Measurements from ENCODE around the gene ROMO1.
A peak's percentile ranks its signal among the peaks of the same experiment; 100 is the strongest.
"Not testable (repeated sequence)": the region's sequence is repeated elsewhere in the genome, so short reads cannot be mapped to it uniquely, and the experiment has no call there.

Gene ROMO1

DNA sequence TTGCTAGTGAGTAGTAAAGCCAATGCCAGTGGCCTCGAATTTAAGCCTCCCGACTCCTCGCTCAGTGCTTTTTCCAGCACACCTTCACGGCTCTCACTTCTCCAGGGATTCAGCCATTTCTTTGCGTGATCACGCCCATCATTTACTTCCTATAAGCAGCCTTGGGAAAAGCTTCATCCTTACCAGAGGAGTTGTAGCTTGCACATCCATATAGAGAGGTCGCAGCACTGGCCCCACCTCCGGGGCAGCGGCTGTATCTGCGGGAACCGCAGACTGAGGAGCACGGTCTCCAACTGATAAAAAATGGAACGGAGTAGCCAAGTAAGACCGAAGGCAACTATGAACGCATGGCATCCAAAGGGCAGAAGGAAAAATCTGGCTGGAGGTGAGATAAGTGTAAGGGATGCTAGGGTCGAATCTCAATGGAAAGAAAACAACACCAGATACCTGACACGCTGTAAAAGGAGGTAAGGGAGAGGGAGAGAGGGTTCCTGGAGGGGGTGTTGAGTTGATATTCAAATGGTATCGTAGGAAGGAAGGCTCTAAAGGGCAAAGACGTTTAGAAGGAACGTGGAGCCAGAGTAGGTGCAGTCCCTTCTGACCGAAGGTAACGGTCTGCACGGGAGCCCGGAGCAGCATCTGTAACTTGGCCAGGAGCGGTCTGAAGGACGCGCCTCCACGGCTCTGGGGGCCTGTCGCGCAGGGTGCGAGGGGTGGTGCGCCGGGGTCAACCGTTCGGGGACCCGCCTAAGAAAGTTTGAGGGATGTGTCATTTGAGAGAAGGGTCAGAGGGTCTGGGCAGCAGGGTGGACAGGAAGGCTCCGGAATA, 693 bp upstream of the ROMO1 start:
- H3K9me3 Mint-ChIP-seq: no peaks in the 10 kb centered on the region
- H3K27ac Mint-ChIP-seq: peak overlapping the region; percentile 98
- DNase-seq (no peak), ATAC-seq (replicated peaks) (peak; percentile 62 to 69)
- peak overlapping the region; percentile 95 to 99 for H3K4me3 Mint-ChIP-seq
- H3K27me3 Mint-ChIP-seq: no peaks in the 10 kb centered on the region
- H3K4me1 Mint-ChIP-seq: peaks cover 22 to 33% of the 10 kb centered on the region in 2 donors
- peaks cover 23 to 51% of the 10 kb centered on the region in 2 donors for H3K36me3 Mint-ChIP-seq

DNA sequence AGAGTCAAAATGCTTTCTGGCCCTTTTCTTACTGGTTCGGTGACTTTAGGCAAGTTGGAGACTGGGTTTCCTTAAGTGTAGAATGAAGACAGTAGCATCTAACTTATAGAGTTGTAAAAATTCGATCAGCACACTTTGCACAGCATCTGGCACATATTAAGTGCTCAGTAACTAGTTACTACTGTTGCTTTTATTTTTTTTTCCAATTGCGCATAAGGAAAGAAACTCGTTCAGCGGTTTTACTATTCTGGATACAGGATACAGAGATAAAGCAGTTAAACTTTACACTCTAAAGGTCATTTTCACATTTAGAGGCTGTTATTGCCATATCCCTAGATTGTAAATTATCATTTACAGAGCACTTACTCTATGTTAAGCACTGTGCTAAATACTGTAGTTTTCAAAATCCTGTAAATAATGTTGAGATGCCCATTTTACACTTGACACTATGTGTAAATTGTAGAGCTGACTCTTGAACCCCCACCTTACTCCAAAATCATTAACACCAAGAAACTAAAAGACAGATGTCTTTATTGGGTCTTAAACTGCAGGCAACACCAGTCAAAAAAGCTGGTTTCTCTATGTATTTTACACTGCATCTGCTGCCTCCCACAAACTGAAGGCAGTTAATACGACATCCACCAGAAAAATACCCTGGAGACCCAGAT, 886 bp downstream of the ROMO1 start:
- DNase-seq: no peak
- Mint-ChIP-seq H3K27me3 (no peaks in the 10 kb centered on the region), H3K27ac (peak overlapping the region; percentile 100), H3K4me3 (peak overlapping the region; percentile 95 to 99), H3K4me1 (peaks cover 22 to 33% of the 10 kb centered on the region in 2 donors), H3K9me3 (no peaks in the 10 kb centered on the region), H3K36me3 (peaks cover 34 to 64% of the 10 kb centered on the region in 2 donors)
- no peak for ATAC-seq (replicated peaks)

DNA sequence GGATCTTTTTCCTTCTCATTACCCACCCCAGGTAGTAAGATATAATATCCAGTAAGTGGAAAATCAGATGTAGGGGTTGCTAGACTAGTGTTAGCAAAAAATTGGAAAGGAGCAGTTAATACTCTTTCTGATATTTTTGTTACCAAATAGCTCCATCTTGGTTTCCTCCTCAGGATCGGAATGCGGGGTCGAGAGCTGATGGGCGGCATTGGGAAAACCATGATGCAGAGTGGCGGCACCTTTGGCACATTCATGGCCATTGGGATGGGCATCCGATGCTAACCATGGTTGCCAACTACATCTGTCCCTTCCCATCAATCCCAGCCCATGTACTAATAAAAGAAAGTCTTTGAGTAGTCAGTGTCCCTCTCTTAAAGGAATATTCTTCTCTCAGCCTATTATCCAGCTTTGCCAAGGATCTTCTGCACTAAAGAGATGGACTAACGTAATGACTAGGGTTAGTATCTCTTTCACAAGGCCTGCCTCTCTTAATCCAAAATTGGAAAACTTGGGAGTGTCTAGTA, 1.5 kb downstream of the ROMO1 start:
- Mint-ChIP-seq H3K9me3 (no peaks in the 10 kb centered on the region), H3K27ac (peak overlapping the region; percentile 100), H3K27me3 (no peaks in the 10 kb centered on the region), H3K4me1 (peaks cover 20 to 33% of the 10 kb centered on the region in 2 donors), H3K4me3 (peak overlapping the region; percentile 95 to 99), H3K36me3 (peaks cover 31 to 59% of the 10 kb centered on the region in 2 donors)
- ATAC-seq (replicated peaks) (no peak), DNase-seq (no peak)

DNA sequence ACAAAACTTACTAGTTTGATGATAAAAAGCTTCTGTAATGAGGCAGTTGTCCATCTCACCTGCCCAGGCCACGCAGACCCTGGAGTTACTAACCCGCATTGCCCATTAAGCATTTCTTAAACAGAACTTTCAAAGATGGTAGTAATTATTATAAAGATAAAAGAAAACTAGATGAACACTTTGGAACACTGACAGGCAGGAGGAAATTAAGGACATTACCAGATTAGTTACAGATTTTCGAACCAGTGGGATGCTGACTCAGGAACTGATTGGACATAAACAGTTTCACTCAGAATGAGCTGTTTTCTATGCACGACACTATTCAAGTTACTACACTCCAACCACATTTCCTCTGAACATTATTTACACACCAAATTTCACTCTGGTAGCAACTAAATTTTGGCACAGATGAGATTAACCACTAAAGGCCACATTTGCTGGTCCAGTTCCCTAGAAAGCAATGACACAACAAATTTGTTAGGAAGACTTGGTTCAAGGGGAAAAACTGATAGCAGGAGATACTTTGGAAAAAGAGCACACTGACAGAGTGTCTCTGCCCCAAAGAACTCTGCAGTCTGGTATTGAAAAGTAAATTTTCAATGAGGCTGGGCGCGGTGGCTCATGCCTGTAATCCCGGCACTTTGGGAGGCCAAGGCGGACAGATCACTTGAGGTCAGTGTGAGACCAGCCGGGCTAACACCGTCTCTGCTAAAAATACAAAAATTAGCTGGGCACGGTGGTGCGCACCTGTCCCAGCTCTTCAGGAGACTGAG, 3.0 kb downstream of the ROMO1 start:
- Mint-ChIP-seq H3K27me3 (no peaks in the 10 kb centered on the region), H3K27ac (peak overlapping the region; percentile 79), H3K4me1 (peaks cover 22 to 32% of the 10 kb centered on the region in 2 donors), H3K9me3 (no peaks in the 10 kb centered on the region), H3K36me3 (peaks cover 29 to 56% of the 10 kb centered on the region in 2 donors), H3K4me3 (no peak overlapping the region)
- no peak for ATAC-seq (replicated peaks)
- DNase-seq: no peak

DNA sequence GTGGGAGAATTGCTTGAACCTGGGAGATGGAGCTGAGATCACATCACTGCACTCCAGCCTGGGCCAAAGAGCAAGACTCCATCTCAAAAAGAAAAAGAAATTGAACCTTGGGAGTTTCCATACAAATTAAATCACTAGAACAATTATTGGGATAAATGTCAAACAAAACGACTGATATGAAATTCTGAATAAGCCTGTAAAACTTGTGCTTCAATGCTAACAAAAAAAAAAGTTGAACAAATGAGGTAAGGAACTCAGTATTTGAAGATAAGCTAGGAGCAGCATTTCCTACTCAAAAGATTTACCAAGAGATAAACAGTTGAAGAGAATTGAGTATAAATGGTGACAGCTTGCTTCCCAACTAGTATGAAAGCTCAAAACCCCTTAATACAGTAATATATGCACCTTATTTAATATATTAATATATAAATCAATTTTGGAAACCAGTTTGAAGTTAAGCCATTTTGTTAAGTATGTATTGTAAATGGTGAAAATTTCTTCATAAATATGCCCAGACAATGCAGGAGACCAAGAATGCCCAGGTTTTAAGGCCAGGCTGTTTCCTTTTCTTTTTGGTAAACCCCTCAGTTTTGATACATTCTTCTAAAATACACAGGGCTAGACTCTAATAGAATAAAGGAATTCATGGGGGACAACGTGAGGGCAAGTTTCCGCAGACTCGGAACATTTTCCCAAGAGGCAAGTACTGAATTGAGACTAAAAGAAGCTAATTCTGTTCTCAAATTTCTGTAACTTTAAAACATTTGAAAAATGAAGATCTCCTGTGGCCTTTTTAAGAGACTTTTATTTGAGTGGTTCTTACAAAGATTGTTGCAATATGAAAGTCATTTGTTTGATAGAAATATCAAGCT, 3.9 kb downstream of the ROMO1 start:
- no peak for ATAC-seq (replicated peaks)
- DNase-seq: no peak
- H3K27me3 Mint-ChIP-seq: no peaks in the 10 kb centered on the region
- peak overlapping the region; percentile 79 for H3K27ac Mint-ChIP-seq
- peaks cover 25 to 48% of the 10 kb centered on the region in 2 donors for H3K36me3 Mint-ChIP-seq
- no peaks in the 10 kb centered on the region for H3K9me3 Mint-ChIP-seq
- peaks cover 15 to 23% of the 10 kb centered on the region in 2 donors for H3K4me1 Mint-ChIP-seq
- H3K4me3 Mint-ChIP-seq: no peak overlapping the region

DNA sequence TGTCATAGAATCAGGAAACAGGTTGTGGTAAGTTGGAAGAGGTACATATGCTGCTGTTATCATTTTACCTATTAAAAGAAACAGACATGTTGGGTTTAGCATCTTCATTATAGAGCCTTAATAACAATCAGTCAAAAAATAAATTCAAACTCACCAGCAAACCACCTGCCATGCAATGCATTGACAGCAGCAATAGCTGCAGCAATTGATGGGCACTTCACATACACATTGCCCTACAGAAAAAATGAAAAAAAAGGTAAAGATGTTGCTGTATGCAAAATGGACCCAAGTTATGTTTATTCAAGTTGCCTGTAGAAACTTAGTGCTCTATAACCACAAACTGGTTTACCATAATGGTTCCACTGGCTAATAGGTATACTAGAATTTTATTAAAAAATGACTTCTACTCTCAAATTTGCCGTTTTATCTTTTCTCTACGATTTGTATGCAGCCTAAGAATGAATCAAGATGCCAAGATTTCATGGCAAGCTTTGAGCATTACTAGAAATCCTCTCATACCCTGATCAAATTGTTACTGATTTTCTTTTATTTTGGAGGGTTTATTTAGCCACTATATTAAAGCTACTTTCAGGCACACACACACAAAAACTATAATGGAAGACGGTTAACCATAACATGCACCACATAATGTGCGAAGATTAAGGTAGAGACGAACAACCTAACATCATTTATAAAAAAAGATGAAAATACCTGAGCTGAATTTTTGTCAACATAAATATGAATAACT, 5.5 kb downstream of the ROMO1 start:
- no peak overlapping the region for H3K27ac Mint-ChIP-seq
- H3K27me3 Mint-ChIP-seq: no peaks in the 10 kb centered on the region
- H3K36me3 Mint-ChIP-seq: peaks cover 26 to 41% of the 10 kb centered on the region in 2 donors
- no peak overlapping the region for H3K4me3 Mint-ChIP-seq
- no peaks in the 10 kb centered on the region for H3K9me3 Mint-ChIP-seq
- ATAC-seq (replicated peaks) (no peak), DNase-seq (no peak)
- H3K4me1 Mint-ChIP-seq: peaks cover 11 to 20% of the 10 kb centered on the region in 2 donors

DNA sequence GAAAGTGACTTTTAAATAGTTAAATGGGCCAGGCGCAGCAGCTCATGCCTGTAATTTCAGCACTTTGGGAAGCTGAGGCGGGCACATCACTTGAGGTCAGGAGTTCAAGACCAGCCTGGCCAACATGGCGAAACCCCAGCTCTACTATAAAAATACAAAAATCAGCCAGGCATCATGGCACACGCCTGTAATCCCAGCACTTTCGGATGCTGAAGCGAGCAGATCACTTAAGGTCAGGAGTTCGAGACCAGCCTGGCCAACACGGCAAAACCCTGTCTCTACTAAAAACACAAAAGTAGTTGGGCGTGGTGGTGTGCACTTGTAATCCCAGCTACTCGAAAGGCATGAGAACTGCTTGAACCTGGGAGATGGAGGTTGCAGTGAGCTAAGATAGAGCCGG, 6.7 kb downstream of the ROMO1 start:
- not testable (repeated sequence) for H3K9me3 Mint-ChIP-seq; ATAC-seq (replicated peaks); DNase-seq; H3K4me1 Mint-ChIP-seq; H3K4me3 Mint-ChIP-seq; H3K27me3 Mint-ChIP-seq
- Mint-ChIP-seq H3K27ac (peak overlapping the region; percentile 80), H3K36me3 (peaks cover 25 to 41% of the 10 kb centered on the region in 2 donors)

DNA sequence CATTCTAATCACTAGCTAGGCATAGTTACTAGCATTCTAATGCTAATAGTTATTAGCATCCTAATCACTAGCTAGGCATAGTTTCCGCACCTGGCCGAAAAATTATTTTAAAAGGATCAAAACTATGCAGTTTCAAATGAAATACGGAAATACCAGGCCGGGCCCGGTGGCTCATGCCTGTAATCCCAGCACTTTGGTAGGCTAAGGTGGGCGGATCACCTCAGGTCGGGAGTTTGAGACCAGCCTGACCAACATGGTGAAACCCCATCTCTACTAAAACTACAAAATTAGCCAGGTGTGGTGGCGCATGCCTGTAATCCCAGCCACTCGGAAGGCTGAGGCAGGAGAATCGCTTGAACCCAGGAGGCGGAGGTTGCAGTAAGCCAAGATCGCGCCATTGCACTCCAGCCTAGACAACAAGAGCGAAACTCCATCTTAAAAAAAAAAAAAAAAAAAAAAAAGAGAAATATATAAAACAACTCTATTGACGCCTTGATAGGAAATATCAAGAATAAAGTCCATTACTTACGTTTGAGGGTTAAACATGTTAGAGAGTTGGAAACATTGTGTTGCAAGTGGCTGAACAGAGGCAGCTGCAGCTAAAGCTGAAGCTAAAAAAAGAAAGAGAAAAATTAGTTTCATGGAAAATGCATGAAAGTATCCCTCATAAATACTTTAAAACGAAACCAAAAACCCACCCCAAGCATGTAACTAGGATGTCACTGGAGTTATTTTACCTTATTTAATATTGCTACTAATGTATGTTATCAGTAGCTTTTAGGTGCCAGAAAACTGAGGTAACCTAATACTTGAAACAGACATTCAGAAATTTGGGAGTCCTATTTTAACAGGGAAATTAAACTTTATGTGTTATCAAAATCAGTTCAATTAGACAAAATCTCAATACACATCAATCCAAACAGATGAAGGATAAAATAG, 7.7 kb downstream of the ROMO1 start:
- peaks cover 29 to 39% of the 10 kb centered on the region in 2 donors for H3K36me3 Mint-ChIP-seq

DNA sequence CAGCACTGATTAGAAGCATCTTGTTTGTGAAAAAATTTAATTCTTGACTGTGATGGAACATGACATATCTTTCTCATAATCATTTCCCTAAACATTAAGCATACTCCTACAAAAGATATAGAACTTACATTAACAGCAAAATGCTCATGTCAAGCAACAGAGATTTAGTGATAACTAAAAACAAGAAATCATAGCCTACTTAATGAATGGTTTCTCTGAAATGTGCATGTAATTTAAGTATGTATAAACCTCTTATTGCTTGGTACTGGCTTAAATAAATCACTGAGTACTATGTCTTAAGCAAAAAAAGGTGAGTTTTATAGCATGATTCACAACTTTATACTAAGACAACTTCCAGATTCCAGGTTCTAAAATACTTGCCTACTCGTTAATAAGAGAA, 9.3 kb downstream of the ROMO1 start:
- no peaks in the 10 kb centered on the region for H3K9me3 Mint-ChIP-seq

More for the DNA sequence above, 7.7 kb downstream of the ROMO1 start:
- not testable (repeated sequence) for H3K27me3 Mint-ChIP-seq; H3K9me3 Mint-ChIP-seq; H3K4me3 Mint-ChIP-seq; ATAC-seq (replicated peaks); H3K27ac Mint-ChIP-seq; DNase-seq
- peaks cover 6 to 13% of the 10 kb centered on the region in 2 donors for H3K4me1 Mint-ChIP-seq

DNA sequence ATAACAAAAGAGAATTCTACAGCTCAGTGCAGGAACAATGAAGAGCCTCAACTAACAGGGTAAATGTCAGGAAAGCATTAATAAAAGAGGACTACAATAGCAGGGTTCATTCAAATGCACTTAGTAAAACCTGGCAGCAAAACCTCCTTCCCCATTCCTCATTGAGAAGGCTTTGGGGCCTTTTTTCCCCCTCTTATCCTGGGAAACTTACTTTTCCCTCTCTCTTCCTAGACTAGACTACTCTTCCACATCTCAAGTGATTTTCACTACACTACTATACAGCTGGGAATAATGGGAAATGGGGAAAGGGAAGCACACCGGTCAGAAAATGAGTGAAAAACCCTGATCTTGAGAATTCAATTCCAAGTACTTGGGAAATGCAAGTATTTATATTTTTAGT, 10.1 kb downstream of the ROMO1 start:
- ATAC-seq (replicated peaks) (no peak), DNase-seq (no peak)
- Mint-ChIP-seq H3K4me3 (no peak overlapping the region), H3K4me1 (peaks cover 12 to 24% of the 10 kb centered on the region in 2 donors), H3K27me3 (no peaks in the 10 kb centered on the region), H3K27ac (no peak overlapping the region), H3K9me3 (no peaks in the 10 kb centered on the region), H3K36me3 (peaks cover 19 to 24% of the 10 kb centered on the region in 2 donors)

More for the DNA sequence above, 9.3 kb downstream of the ROMO1 start:
- DNase-seq: no peak
- ATAC-seq (replicated peaks): no peak
- Mint-ChIP-seq H3K4me1 (peaks cover 9 to 16% of the 10 kb centered on the region in 2 donors), H3K27me3 (no peaks in the 10 kb centered on the region), H3K36me3 (peaks cover 23 to 28% of the 10 kb centered on the region in 2 donors), H3K4me3 (no peak overlapping the region), H3K27ac (no peak overlapping the region)

DNA sequence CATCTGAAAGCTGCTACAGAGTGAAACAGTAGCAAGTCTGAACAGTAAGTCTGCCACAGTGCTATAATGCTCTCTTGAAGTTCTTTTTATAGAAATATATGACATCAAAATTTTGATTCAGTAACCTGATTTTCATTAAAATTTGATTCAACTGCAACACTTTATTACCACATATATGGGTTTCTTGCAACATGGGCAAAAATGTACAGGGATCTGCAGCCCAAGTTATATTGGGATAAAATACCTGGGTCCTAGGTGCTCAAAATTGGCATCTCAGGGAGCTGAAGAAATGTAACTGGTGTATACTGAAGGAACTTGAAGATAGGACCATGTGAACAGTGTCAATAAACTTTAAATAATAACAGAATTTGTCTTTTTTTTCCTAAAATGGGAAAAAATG, 10.8 kb downstream of the ROMO1 start:
- Mint-ChIP-seq H3K4me3 (no peak overlapping the region), H3K36me3 (peaks cover 16 to 21% of the 10 kb centered on the region in 2 donors)

More for the DNA sequence above, 10.8 kb downstream of the ROMO1 start:
- ATAC-seq (replicated peaks) (no peak), DNase-seq (no peak)
- Mint-ChIP-seq H3K4me1 (peaks cover 12 to 25% of the 10 kb centered on the region in 2 donors), H3K9me3 (no peaks in the 10 kb centered on the region), H3K27ac (no peak overlapping the region), H3K27me3 (no peaks in the 10 kb centered on the region)
